Measurements from ENCODE around the gene IFRD2. TPM values are rescaled to one million over a fixed set of nuclear protein-coding genes. Genes with fewer than 3 reads are reported as not detected.
"Not testable (repeated sequence)": the region's sequence is repeated elsewhere in the genome, so short reads cannot be mapped to it uniquely, and the experiment has no call there.

Gene IFRD2
- total RNA-seq, 2 experiments from 2014 or later = 50.0 to 59.0 TPM

DNA sequence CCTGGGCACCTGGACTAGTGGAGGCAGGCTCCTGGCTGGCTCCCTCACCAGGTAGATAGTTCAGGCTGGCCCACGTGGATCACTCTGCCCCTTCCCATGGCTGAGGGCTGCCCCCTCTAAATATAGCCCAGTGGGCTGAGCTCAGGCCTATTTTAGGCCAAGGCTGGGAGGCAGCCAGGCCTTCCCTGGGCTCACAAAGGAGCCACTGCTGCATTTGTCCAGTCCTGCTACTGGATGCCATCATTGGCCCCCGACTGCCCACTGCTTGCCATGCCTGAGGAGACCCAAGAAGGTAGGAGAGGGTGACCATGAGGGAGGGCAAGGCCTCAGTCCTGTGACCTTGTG is 13.4 kb downstream of the IFRD2 start, which contains the start of gene LSMEM2:
Gene LSMEM2, plus strand, starts transcription at position 208 of the 345 bp plus-strand sequence. Its CDS starts 27 bp downstream, at position 235.
- H3K27ac Mint-ChIP-seq = no peak within 1 kb of the TSS
- DNase-seq (no peak), ATAC-seq (ENCODE audit: low read depth) (no peak)
- no peaks in the 10 kb centered on the region for H3K9me3 Mint-ChIP-seq
- no peaks in the 10 kb centered on the region for H3K36me3 Mint-ChIP-seq
- POLR2A ChIA-PET = interaction anchor here (1.8 kb wide), 1 partner anchor 13 kb away, joined by 5 read pairs; the partner anchor contains the start of gene IFRD2
- peaks cover 36% of the 10 kb centered on the region for H3K27me3 Mint-ChIP-seq
- no peak within 1 kb of the TSS for H3K4me3 Mint-ChIP-seq
- H3K4me1 Mint-ChIP-seq = peaks cover 14% of the 10 kb centered on the region

DNA sequence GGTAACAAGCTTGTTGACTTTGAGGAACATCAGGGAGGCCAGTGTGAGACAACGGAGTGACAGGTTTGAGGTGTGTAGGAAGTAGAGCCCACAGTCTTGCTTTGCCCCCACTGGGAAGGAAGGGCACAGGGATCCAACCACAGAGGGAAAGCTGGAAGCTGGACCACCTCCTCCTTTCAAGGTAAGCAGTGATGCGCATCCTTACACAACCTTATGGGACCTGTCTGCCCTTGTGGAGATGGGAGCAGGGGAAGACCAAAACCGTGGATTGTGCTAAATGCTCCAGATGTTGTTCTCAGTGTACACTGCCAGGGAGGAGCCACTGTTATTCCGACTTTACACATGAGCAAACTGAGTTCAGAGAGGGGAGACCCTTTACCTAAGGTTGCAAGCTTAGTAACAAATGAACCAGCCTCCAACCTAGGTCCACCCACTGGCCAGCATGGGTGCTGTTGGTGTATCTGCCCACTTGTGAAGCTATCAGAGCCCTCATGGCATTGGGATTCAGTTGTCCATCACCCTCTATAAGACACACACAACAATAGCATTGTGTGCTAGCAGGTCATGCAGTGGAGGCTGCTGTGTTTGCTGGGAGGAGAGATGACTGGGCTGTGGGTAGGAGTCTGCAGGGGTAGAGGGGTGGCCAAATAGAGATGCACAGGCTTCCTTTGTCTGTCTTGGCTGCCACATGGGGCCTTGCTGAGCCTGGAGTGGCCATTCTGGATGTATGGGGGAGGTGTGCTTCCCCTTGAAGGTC is 13.9 kb downstream of the IFRD2 start:
- POLR2A ChIA-PET = interaction anchor here (1.8 kb wide), 1 partner anchor 14 kb away, joined by 5 read pairs; the partner anchor contains the start of gene IFRD2
- peaks cover 36% of the 10 kb centered on the region for H3K27me3 Mint-ChIP-seq
- ATAC-seq (ENCODE audit: low read depth) (no peak), DNase-seq (no peak)
- no peak overlapping the region for H3K27ac Mint-ChIP-seq
- peaks cover 14% of the 10 kb centered on the region for H3K4me1 Mint-ChIP-seq
- no peak overlapping the region for H3K4me3 Mint-ChIP-seq
- H3K36me3 Mint-ChIP-seq = no peaks in the 10 kb centered on the region
- no peaks in the 10 kb centered on the region for H3K9me3 Mint-ChIP-seq

DNA sequence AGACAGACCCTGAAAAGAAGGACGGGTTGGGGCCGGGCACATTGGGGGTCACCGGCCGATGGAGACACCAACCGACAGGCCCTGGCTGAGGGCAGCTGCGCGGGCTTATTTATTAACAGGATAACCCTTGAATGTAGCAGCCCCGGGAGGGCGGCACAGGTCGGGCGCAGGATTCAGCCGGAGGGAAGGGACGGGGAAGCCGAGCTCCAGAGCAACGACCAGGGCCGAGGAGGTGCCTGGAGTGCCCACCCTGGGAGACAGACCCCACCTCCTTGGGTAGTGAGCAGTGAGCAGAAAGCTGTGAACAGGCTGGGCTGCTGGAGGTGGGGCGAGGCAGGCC is 15.5 kb downstream of the IFRD2 start:
- no peaks in the 10 kb centered on the region for H3K36me3 Mint-ChIP-seq
- H3K4me1 Mint-ChIP-seq = peaks cover 22% of the 10 kb centered on the region
- DNase-seq (no peak), ATAC-seq (ENCODE audit: low read depth) (no peak)
- no peak overlapping the region for H3K4me3 Mint-ChIP-seq
- H3K27me3 Mint-ChIP-seq = peaks cover 40% of the 10 kb centered on the region
- POLR2A ChIA-PET = interaction anchor here (0.6 to 0.7 kb wide), 4 partner anchors 15 to 1246 kb away, joined by 3 read pairs; partner anchors contain the start of genes HYAL3 and NAA80
- no peak overlapping the region for H3K27ac Mint-ChIP-seq
- no peaks in the 10 kb centered on the region for H3K9me3 Mint-ChIP-seq

DNA sequence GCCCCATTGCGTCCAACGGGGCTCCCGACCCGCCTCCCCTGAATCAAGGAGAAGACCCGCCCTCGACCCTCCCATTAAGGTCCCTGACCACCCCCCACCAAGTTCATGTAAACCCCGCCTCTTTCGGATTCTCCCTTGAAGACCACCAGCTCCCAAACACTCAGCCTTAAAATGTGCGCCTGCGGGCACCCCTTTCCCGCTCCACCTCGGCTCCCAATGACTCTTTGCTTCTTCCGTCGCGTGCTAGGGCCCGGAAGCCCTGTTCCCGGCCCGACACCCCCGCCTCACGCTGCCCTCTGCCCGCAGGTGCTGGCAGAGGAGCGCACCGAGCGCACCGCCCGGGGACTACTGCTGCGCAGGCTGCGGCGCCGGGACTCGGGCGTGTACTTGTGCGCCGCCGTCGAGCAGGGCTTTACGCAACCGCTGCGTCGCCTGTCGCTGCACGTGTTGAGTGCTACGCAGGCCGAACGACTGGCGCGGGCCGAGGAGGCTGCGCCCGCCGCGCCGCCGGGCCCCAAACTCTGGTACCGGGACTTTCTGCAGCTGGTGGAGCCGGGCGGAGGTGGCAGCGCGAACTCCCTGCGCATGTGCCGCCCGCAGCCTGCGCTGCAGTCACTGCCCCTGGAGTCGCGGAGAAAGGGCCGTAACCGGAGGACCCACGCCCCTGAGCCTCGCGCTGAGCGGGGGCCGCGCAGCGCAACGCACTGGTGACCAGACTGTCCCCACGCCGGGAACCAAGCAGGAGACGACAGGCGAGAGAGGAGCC is 16.1 kb downstream of the IFRD2 start:
- POLR2A ChIA-PET = interaction anchor here (0.6 to 0.9 kb wide), 4 partner anchors 13 to 82 kb away, joined by 3 to 10 read pairs (median 4); no protein-coding TSS in a partner anchor
- peak overlapping the region; percentile 50 for H3K4me3 Mint-ChIP-seq
- peaks cover 25% of the 10 kb centered on the region for H3K4me1 Mint-ChIP-seq
- H3K27ac Mint-ChIP-seq = no peak overlapping the region
- no peaks in the 10 kb centered on the region for H3K9me3 Mint-ChIP-seq
- ATAC-seq (ENCODE audit: low read depth) (no peak), DNase-seq (peak; percentile 60)
- H3K27me3 Mint-ChIP-seq = peaks cover 40% of the 10 kb centered on the region
- no peaks in the 10 kb centered on the region for H3K36me3 Mint-ChIP-seq

DNA sequence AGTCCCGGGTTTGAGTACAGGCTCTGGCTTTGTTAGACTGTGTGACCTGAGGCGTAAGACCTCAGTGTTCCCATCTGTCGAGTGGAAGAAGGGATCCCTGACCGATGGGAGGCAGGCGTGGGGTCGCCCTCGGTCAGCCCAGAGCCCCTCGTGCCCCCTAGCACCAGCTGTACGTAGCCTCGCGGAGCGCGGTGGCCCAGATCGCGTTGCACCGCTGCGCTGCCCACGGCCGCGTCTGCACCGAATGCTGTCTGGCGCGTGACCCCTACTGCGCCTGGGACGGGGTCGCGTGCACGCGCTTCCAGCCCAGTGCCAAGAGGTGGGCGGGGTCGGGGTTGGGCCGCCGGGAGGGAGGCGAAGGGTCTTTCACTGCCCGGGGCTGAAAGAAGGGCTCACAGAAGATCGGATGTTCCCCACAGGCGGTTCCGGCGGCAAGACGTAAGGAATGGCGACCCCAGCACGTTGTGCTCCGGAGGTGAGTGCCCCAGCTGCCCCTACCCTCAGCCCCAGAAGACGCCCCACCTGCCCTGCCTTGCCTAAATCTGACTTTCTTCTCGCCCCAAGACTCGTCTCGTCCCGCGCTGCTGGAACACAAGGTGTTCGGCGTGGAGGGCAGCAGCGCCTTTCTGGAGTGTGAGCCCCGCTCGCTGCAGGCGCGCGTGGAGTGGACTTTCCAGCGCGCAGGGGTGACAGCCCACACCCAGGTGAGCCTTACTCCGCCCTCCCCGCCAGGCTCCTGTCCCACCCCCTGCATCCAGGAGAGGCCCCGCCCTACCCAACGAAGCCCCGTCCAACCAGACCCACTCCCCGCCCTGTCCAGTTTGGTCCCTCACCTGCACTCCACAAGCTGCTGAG is 16.9 kb downstream of the IFRD2 start:
- H3K27ac Mint-ChIP-seq = peak overlapping the region; percentile 21
- no peaks in the 10 kb centered on the region for H3K9me3 Mint-ChIP-seq
- ATAC-seq (ENCODE audit: low read depth) (no peak), DNase-seq (no peak)
- POLR2A ChIA-PET = interaction anchor here (0.6 to 1.0 kb wide), 4 partner anchors 12 to 81 kb away, joined by 3 to 10 read pairs (median 4); partner anchors contain the start of gene HYAL2
- peaks cover 25% of the 10 kb centered on the region for H3K4me1 Mint-ChIP-seq
- no peaks in the 10 kb centered on the region for H3K36me3 Mint-ChIP-seq
- H3K27me3 Mint-ChIP-seq = peaks cover 40% of the 10 kb centered on the region
- peak overlapping the region; percentile 50 for H3K4me3 Mint-ChIP-seq

DNA sequence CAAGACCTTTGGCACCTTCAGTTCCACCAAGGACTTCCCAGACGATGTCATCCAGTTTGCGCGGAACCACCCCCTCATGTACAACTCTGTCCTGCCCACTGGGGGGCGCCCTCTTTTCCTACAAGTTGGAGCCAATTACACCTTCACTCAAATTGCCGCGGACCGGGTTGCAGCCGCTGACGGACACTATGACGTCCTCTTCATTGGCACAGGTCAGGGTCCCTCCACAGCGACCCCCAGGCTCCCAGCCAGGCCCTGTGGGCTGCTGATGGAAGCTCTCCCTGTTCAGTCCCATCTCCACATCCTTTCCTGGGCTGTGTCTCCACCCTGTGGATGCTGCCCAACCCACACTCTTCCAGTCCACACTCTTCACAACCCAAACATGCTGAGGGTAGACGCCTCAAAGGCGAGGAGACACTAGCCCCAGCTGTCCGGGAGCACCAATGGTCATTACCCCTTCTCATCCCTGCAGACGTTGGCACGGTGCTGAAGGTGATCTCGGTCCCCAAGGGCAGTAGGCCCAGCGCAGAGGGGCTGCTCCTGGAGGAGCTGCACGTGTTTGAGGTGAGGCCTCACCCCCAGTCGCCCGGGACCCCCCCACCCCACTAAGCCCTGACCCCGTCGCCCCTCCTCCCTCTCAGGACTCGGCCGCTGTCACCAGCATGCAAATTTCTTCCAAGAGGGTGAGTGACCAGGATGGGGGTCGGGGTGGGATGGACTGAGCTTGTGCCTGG is 17.7 kb downstream of the IFRD2 start:
- ATAC-seq (ENCODE audit: low read depth) (peak; percentile 35), DNase-seq (peak; percentile 87)
- Mint-ChIP-seq H3K4me3 (peak overlapping the region; percentile 36), H3K4me1 (peaks cover 25% of the 10 kb centered on the region), H3K27ac (no peak overlapping the region), H3K9me3 (no peaks in the 10 kb centered on the region), H3K27me3 (peaks cover 40% of the 10 kb centered on the region), H3K36me3 (no peaks in the 10 kb centered on the region)
- POLR2A ChIA-PET = interaction anchor here (1.0 kb wide), 1 partner anchor 48 kb away, joined by 3 read pairs; the partner anchor contains the start of gene HYAL2

DNA sequence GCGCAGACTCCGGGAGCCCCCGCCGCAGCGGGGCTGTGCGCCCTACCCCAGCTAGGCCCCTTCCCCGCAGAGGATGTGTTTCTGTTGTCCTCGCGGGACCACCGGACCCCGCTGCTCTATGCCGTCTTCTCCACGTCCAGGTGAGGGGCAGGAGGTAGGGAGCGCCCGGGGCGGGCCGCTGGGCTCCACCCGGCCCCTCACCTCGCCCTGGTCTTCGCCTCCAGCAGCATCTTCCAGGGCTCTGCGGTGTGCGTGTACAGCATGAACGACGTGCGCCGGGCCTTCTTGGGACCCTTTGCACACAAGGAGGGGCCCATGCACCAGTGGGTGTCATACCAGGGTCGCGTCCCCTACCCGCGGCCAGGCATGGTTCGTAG is 18.6 kb downstream of the IFRD2 start:
- H3K36me3 Mint-ChIP-seq = no peaks in the 10 kb centered on the region
- H3K27ac Mint-ChIP-seq = no peak overlapping the region
- POLR2A ChIA-PET = no interaction called here
- DNase-seq = no peak
- no peaks in the 10 kb centered on the region for H3K9me3 Mint-ChIP-seq
- ATAC-seq (ENCODE audit: low read depth) = no peak
- peaks cover 40% of the 10 kb centered on the region for H3K27me3 Mint-ChIP-seq
- no peak overlapping the region for H3K4me3 Mint-ChIP-seq
- peaks cover 25% of the 10 kb centered on the region for H3K4me1 Mint-ChIP-seq

DNA sequence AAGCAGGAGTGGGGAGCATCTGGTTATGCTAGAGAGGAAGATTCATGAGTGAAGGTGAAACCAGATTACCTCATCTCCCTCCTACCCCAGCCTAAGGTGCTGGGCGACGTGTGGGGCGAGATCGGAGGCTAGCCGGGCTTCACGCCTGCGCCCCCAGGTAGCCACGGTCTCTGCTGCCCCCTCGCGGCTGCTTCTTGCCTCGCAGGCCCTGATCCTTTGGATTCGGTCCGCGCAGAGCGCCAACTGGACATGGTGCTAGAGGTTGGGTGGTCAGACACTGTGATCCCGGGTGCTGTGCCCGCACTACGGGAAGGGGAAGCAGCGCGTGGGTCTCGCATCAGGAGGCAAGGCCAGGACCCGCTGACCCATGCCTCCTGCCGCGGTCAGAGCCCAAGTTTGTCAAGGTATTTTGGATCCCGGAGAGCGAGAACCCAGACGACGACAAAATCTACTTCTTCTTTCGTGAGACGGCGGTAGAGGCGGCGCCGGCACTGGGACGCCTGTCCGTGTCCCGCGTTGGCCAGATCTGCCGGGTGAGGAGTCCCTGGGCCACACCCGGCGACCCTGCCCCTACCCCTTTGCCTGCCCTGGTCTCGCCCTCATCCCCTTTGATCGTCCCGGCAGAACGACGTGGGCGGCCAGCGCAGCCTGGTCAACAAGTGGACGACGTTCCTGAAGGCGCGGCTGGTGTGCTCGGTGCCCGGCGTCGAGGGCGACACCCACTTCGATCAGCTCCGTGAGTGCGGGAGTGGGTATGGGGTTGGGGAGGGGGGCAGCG is 19.1 kb downstream of the IFRD2 start:
- no peak overlapping the region for H3K27ac Mint-ChIP-seq
- POLR2A ChIA-PET = interaction anchor here (0.6 kb wide), 1 partner anchor 30 kb away, joined by 3 read pairs; no protein-coding TSS in a partner anchor
- peak; percentile 95 for DNase-seq
- peaks cover 25% of the 10 kb centered on the region for H3K4me1 Mint-ChIP-seq
- no peaks in the 10 kb centered on the region for H3K36me3 Mint-ChIP-seq
- peaks cover 41% of the 10 kb centered on the region for H3K27me3 Mint-ChIP-seq
- peak overlapping the region; percentile 70 for H3K4me3 Mint-ChIP-seq
- peak; percentile 87 for ATAC-seq (ENCODE audit: low read depth)
- H3K9me3 Mint-ChIP-seq = no peaks in the 10 kb centered on the region

DNA sequence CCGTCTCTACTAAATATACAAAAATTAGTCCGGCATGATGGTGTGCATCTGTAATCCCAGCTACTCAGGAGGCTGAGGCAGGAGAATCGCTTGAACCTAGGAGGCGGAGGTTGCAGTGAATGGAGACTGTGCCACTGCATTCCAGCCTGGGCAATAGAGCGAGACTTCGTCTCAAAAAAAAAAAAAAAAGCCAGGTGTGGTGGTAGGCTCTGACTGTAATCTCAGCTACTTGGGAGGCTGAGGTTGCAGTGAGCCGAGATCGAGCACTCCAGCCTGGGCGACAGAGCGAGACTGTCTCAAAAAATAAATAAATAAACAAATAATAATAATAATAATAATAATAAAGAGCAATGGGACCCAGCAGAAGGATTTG is 19.7 kb downstream of the IFRD2 start:
- ATAC-seq (ENCODE audit: low read depth); H3K27ac Mint-ChIP-seq: not testable (repeated sequence)

DNA sequence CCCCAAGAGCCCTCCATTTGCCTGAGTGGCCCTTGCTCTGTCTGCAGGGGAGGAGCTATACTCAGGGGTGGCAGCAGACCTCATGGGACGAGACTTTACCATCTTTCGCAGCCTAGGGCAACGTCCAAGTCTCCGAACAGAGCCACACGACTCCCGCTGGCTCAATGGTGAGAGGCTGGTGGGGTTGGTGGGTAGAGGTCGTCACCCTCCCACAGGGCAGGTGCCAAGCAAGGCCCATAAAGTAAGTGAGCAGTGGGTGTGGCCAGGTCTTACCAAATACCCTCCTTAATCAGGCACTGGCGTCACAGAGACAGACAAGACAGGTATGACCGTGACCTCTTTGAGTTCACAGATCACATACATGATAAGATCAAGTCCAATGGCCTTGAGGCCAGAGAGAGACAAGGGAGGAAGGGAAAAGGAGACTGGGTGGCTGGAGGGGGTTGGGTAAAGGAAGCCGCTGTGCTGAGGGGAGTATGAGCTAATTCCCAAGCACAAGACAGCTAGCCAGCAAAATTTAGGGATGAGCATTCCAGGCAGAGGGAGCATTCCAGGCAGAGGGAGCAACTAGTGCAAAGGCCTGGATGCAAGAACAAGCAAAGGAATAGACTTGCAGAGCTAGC is 20.8 kb downstream of the IFRD2 start:
- peaks cover 25% of the 10 kb centered on the region for H3K4me1 Mint-ChIP-seq
- H3K27ac Mint-ChIP-seq = peak overlapping the region; percentile 41
- H3K9me3 Mint-ChIP-seq = no peaks in the 10 kb centered on the region
- H3K4me3 Mint-ChIP-seq = no peak overlapping the region
- H3K36me3 Mint-ChIP-seq = no peaks in the 10 kb centered on the region
- H3K27me3 Mint-ChIP-seq = peaks cover 37% of the 10 kb centered on the region
- POLR2A ChIA-PET = interaction anchor here (1.6 to 2.3 kb wide), 2 partner anchors 25 to 44 kb away, joined by 5 to 8 read pairs; no protein-coding TSS in a partner anchor
- ATAC-seq (ENCODE audit: low read depth) (no peak), DNase-seq (no peak)

More for the DNA sequence above, 19.7 kb downstream of the IFRD2 start:
- H3K4me1 Mint-ChIP-seq = peaks cover 25% of the 10 kb centered on the region
- not testable (repeated sequence) for DNase-seq, H3K36me3 Mint-ChIP-seq, H3K4me3 Mint-ChIP-seq, H3K9me3 Mint-ChIP-seq
- POLR2A ChIA-PET = interaction anchor here (0.6 to 2.3 kb wide), 2 partner anchors 30 to 45 kb away, joined by 3 to 8 read pairs; no protein-coding TSS in a partner anchor
- H3K27me3 Mint-ChIP-seq = peaks cover 39% of the 10 kb centered on the region

DNA sequence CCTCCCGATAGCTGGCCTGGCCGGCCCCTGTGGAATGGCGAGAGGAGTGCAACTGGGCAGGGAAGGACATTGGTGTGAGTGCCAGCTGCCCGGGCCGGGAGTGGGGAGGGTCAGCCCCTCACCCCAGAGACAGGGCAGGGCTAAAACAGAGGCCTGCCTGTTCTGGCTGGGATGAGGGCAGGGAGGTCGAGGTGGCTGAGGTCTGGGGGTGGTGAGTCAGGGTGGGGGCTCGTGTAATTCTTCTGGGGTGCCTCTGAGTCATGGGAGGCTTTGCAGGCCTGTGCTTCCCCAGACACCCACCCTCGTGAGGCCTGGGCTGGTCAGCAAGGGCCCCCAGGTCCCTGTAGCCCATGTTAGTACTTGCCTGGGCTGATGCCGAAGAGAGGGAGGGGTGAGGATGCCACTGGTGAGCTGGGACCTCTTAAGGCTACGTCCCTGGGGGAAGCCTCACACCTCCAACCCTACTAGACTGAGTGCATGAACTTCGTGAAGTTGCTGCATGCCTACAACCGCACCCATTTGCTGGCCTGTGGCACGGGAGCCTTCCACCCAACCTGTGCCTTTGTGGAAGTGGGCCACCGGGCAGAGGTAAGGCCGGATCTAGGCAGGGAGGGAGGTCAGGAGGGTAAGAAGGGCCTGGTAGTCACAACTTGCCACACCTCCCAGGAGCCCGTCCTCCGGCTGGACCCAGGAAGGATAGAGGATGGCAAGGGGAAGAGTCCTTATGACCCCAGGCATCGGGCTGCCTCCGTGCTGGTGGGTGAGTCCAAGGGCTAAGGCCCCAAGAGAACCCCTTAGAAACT is 21.6 kb downstream of the IFRD2 start:
- DNase-seq = no peak
- no peak for ATAC-seq (ENCODE audit: low read depth)
- no peak overlapping the region for H3K4me3 Mint-ChIP-seq
- no peaks in the 10 kb centered on the region for H3K9me3 Mint-ChIP-seq
- H3K27me3 Mint-ChIP-seq = peaks cover 30% of the 10 kb centered on the region
- POLR2A ChIA-PET = interaction anchor here (1.6 to 2.3 kb wide), 2 partner anchors 24 to 43 kb away, joined by 5 to 8 read pairs; no protein-coding TSS in a partner anchor
- peaks cover 20% of the 10 kb centered on the region for H3K4me1 Mint-ChIP-seq
- H3K27ac Mint-ChIP-seq = no peak overlapping the region
- H3K36me3 Mint-ChIP-seq = no peaks in the 10 kb centered on the region

All from activated naive CD8-positive, alpha-beta T cell treated with anti-CD3 and anti-CD28 coated beads, Interleukin-2, amount 10 ng/mL, durations not matched to agents 7 days and 5 days (primary cell).